Prostate gland (tissue), 1 donor: Measurements from ENCODE around the gene HDAC4.

ENCODE experiments used
- POLR2A ChIP-seq: fragments of 450-650 bp; IDR thresholded peaks from one replicate; pipeline ENCODE4 v1.6.1; 2016; ENCODE audit warnings: antibody characterized with exemption, mild to moderate bottlenecking
- POLR2AphosphoS5 ChIP-seq: sonication (generic); formaldehyde crosslinking; IDR thresholded peaks from one replicate; pipeline ENCODE4 v1.6.1; 2017; ENCODE audit warnings: antibody characterized with exemption

DNA sequence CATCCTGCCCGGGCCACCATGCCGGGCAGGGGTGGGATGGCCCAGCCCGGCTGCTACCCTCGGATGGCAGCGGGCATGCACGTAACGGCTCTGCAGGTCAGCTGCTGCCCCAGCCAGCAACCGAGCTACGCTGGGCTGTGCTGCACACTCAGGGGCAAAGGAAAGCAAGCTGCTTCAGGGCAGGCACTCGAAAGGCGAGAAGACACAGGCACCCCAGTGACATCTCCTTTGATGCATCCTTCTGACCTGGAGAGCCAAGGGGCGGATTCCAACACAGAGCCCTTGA lies 8.8 kb downstream of the HDAC4 start:
- TF ChIP-seq POLR2AphosphoS5 (no peak), POLR2A (no peak)
